ENCODE results near the gene SPAG7. TPM values are rescaled to one million over a fixed set of nuclear protein-coding genes. Genes with fewer than 3 reads are reported as not detected.
A peak's percentile ranks its signal among the peaks of the same experiment; 100 is the strongest.

SPAG7 gene
- total RNA-seq, 2 donors from 2014 or later, result 83.9 to 122 TPM

- no peak for TF ChIP-seq CTCF (IDR thresholded peaks at IDR 0.05)
- Histone ChIP-seq H3K4me1 (peaks cover 0 to 38% of the 10 kb centered on the region in 2 donors), H3K36me3 (peaks cover 45% of the 10 kb centered on the region), H3K9me3 (no peaks in the 10 kb centered on the region), H3K27ac (peak overlapping the region; percentile 96 to 97), H3K27me3 (no peaks in the 10 kb centered on the region), H3K4me3 (peak overlapping the region; percentile 83 to 91)
- peak; percentile 82 for DNase-seq (ENCODE audit: low spot score)
Measured at GRCh38 chr17:5000237-5000639, 32.6 kb upstream of the SPAG7 start.

GRCh38 chr17:4999430-5000093, 31.9 kb upstream of the SPAG7 start:
- peak overlapping the region; percentile 96 to 97 for H3K27ac ChIP-seq
- H3K4me1 ChIP-seq, result peaks cover 0 to 38% of the 10 kb centered on the region in 2 donors
- H3K36me3 ChIP-seq, result peaks cover 38% of the 10 kb centered on the region
- no peaks in the 10 kb centered on the region for H3K9me3 ChIP-seq
- no peak for TF ChIP-seq CTCF (IDR thresholded peaks at IDR 0.05)
- H3K4me3 ChIP-seq, result peak overlapping the region; percentile 83 to 91
- DNase-seq (ENCODE audit: low spot score), result no peak
- no peaks in the 10 kb centered on the region for H3K27me3 ChIP-seq

- H3K36me3 ChIP-seq, result peaks cover 31% of the 10 kb centered on the region
- H3K27me3 ChIP-seq, result no peaks in the 10 kb centered on the region
- TF ChIP-seq CTCF (IDR thresholded peaks at IDR 0.05), result no peak
- H3K9me3 ChIP-seq, result no peaks in the 10 kb centered on the region
- H3K27ac ChIP-seq, result peak overlapping the region; percentile 96 to 97
- H3K4me3 ChIP-seq, result peak overlapping the region; percentile 83 to 91
- no peak for DNase-seq (ENCODE audit: low spot score)
- peaks cover 0 to 38% of the 10 kb centered on the region in 2 donors for H3K4me1 ChIP-seq
Measured at GRCh38 chr17:4998732-4999429, 31.3 kb upstream of the SPAG7 start.

GRCh38 chr17:4998027-4998731, 30.6 kb upstream of the SPAG7 start:
- H3K4me3 ChIP-seq, result peak overlapping the region; percentile 83 to 91
- peaks cover 24% of the 10 kb centered on the region for H3K36me3 ChIP-seq
- H3K27me3 ChIP-seq, result no peaks in the 10 kb centered on the region
- H3K9me3 ChIP-seq, result no peaks in the 10 kb centered on the region
- H3K4me1 ChIP-seq, result peaks cover 0 to 38% of the 10 kb centered on the region in 2 donors
- H3K27ac ChIP-seq, result peak overlapping the region; percentile 96 to 97
- DNase-seq (ENCODE audit: low spot score), result no peak
- TF ChIP-seq CTCF (IDR thresholded peaks at IDR 0.05), result no peak

GRCh38 chr17:4997302-4998026, 29.8 kb upstream of the SPAG7 start, which contains the start of the genes INCA1 and KIF1C:
Gene INCA1 (minus strand): TSS chr17:4997522. CDS start chr17:4994437, 3,085 bp downstream.
Gene KIF1C (plus strand): TSS chr17:4997950. CDS start chr17:5000247, 2,297 bp downstream.
- peak; percentile 89 for DNase-seq (ENCODE audit: low spot score)

More at GRCh38 chr17:4997302-4998026, 29.8 kb upstream of the SPAG7 start, which contains the start of the genes INCA1 and KIF1C:
- H3K4me3 ChIP-seq, result peak within 1 kb of the TSS; percentile 83 to 91
- no peaks in the 10 kb centered on the region for H3K9me3 ChIP-seq
- peak in 1 of 2 donors; percentile 30 for TF ChIP-seq CTCF (IDR thresholded peaks at IDR 0.05)
- peak within 1 kb of the TSS; percentile 96 to 97 for H3K27ac ChIP-seq
- H3K4me1 ChIP-seq, result peaks cover 0 to 38% of the 10 kb centered on the region in 2 donors
- peaks cover 17% of the 10 kb centered on the region for H3K36me3 ChIP-seq
- H3K27me3 ChIP-seq, result no peaks in the 10 kb centered on the region
